ENCODE measurements around the gene CFAP99. TPM values are rescaled to one million over a fixed set of nuclear protein-coding genes. Genes with fewer than 3 reads are reported as not detected.
A peak's percentile ranks its signal among the peaks of the same experiment; 100 is the strongest.

CFAP99 gene
- total RNA-seq, 1 experiment from 2014 or later = 0.33 TPM

DNA sequence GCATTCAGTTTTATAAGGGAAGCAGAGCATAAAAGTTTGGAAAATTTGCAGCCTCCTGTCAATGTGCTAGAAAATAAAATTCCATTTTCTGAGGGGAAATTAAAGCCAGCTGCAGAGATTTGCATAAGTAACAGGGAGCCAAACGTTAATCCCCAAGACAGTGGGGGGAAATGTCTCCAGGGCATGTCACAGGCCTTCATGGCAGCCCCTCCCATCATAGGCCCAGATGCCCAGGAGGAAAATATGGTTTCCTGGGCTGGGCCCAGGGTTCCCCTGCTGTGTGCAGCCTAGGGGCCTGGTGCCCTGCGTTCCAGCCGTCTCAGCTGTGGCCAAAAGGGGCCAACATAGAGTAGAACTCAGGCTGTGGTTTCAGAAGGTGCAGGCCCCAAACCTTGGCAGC lies 59.5 kb downstream of the CFAP99 start:
- peak; percentile 43; the same call in 1 of the 2 replicates for ATAC-seq
- no peak for DNase-seq (ENCODE audit: low read depth, low spot score)
- in situ Hi-C loops (cut with HindIII; ENCODE audit: low pct_unique_long_range_greater_than_20kb, low sequenced_read_pairs) = no loop called here
- ChIA-PET CTCF (no interaction called here), POLR2A (no interaction called here)
- TSS peak; percentile 35 for BruUV-seq (replicated peaks)
- Histone ChIP-seq H3K4me3 (ENCODE audit: low read depth in 2 of 2, low read length in 2 of 2) (no peak overlapping the region), H3K27ac (ENCODE audit: low read length) (no peak overlapping the region), H3K4me1 (ENCODE audit: control insufficient read depth, insufficient read depth, low read length) (peaks cover 4% of the 10 kb centered on the region), H3K27me3 (ENCODE audit: control insufficient read depth, insufficient read depth, low read length) (no peaks in the 10 kb centered on the region), H3K9me3 (ENCODE audit: control insufficient read depth, insufficient read depth, low read depth, low read length) (no peaks in the 10 kb centered on the region), H3K36me3 (ENCODE audit: control insufficient read depth, insufficient read depth, low read length) (no peaks in the 10 kb centered on the region)
- intact Hi-C loops (cut with micrococcal nuclease; ENCODE audit: unreplicated experiment) = no loop called here
- TF ChIP-seq TCF7L2 (IDR thresholded peaks at IDR 0.05; ENCODE audit: low read depth, low read length) = no peak
- no peak for TF ChIP-seq SIN3A (IDR thresholded peaks at IDR 0.05; ENCODE audit: borderline replicate concordance, insufficient read depth, low read depth, low read length)
- no peak for TF ChIP-seq POLR2AphosphoS5 (IDR thresholded peaks at IDR 0.05; ENCODE audit: low read depth, low read length)
- TF ChIP-seq, protein P1, sequence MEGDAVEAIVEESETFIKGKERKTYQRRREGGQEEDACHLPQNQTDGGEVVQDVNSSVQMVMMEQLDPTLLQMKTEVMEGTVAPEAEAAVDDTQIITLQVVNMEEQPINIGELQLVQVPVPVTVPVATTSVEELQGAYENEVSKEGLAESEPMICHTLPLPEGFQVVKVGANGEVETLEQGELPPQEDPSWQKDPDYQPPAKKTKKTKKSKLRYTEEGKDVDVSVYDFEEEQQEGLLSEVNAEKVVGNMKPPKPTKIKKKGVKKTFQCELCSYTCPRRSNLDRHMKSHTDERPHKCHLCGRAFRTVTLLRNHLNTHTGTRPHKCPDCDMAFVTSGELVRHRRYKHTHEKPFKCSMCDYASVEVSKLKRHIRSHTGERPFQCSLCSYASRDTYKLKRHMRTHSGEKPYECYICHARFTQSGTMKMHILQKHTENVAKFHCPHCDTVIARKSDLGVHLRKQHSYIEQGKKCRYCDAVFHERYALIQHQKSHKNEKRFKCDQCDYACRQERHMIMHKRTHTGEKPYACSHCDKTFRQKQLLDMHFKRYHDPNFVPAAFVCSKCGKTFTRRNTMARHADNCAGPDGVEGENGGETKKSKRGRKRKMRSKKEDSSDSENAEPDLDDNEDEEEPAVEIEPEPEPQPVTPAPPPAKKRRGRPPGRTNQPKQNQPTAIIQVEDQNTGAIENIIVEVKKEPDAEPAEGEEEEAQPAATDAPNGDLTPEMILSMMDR (IDR thresholded peaks at IDR 0.05) = no peak
- TF ChIP-seq, protein P2, sequence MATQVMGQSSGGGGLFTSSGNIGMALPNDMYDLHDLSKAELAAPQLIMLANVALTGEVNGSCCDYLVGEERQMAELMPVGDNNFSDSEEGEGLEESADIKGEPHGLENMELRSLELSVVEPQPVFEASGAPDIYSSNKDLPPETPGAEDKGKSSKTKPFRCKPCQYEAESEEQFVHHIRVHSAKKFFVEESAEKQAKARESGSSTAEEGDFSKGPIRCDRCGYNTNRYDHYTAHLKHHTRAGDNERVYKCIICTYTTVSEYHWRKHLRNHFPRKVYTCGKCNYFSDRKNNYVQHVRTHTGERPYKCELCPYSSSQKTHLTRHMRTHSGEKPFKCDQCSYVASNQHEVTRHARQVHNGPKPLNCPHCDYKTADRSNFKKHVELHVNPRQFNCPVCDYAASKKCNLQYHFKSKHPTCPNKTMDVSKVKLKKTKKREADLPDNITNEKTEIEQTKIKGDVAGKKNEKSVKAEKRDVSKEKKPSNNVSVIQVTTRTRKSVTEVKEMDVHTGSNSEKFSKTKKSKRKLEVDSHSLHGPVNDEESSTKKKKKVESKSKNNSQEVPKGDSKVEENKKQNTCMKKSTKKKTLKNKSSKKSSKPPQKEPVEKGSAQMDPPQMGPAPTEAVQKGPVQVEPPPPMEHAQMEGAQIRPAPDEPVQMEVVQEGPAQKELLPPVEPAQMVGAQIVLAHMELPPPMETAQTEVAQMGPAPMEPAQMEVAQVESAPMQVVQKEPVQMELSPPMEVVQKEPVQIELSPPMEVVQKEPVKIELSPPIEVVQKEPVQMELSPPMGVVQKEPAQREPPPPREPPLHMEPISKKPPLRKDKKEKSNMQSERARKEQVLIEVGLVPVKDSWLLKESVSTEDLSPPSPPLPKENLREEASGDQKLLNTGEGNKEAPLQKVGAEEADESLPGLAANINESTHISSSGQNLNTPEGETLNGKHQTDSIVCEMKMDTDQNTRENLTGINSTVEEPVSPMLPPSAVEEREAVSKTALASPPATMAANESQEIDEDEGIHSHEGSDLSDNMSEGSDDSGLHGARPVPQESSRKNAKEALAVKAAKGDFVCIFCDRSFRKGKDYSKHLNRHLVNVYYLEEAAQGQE (IDR thresholded peaks at IDR 0.05; ENCODE audit: insufficient read depth in 1 of 2, low read depth in 2 of 2, low read length in 1 of 2) = no peak

DNA sequence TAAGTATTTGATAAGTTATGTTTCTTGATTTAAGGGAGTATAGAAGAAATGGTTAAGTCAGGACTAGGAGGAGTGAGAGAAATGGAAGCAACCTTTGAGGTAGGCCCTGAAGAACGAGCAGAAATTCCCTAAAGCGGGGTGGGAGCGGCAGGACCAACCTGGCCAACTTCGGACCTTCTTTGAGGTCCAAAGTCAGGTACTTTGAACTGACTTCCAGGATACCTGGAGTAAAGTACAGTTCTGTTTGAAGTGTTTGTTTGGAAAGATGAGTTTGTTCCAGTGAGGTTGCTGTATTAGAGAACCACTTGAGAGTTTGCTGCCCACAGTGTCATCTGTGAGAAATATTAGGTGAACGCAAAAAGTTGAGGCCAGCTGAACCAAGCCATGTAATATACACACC lies 61.9 kb downstream of the CFAP99 start:
- intact Hi-C loops (cut with micrococcal nuclease; ENCODE audit: unreplicated experiment) (no loop called here), in situ Hi-C loops (cut with HindIII; ENCODE audit: low pct_unique_long_range_greater_than_20kb, low sequenced_read_pairs) (no loop called here)
- Histone ChIP-seq H3K27ac (ENCODE audit: low read length) (no peak overlapping the region), H3K4me1 (ENCODE audit: control insufficient read depth, insufficient read depth, low read length) (peaks cover 4% of the 10 kb centered on the region), H3K9me3 (ENCODE audit: control insufficient read depth, insufficient read depth, low read depth, low read length) (no peaks in the 10 kb centered on the region), H3K4me3 (ENCODE audit: low read depth in 2 of 2, low read length in 2 of 2) (no peak overlapping the region), H3K36me3 (ENCODE audit: control insufficient read depth, insufficient read depth, low read length) (no peaks in the 10 kb centered on the region), H3K27me3 (ENCODE audit: control insufficient read depth, insufficient read depth, low read length) (no peaks in the 10 kb centered on the region)
- DNase-seq (ENCODE audit: low read depth, low spot score) = no peak
- ChIA-PET POLR2A (no interaction called here), CTCF (no interaction called here)
- no peak for ATAC-seq
- BruUV-seq (replicated peaks) = no TSS peak
- TF ChIP-seq, protein P2 (IDR thresholded peaks at IDR 0.05; ENCODE audit: insufficient read depth in 1 of 2, low read depth in 2 of 2, low read length in 1 of 2) = no peak

Measured in Panc1 (cell line).